Stimulated activated CD8-positive, alpha-beta memory T cell treated with anti-CD3 and anti-CD28 coated beads, Interleukin-4, amount 100 ng/mL, for 1 hour (primary cell): ENCODE results near the gene ZNF280B.
"Not testable (repeated sequence)": the region's sequence is repeated elsewhere in the genome, so short reads cannot be mapped to it uniquely, and the experiment has no call there.

Experiments
- DNase-seq, 2 donors: peaks; one replicate each; pipeline ENCODE4 v3.0.0-alpha.2; 2020; ENCODE audit warnings: low read depth in 2 of 2, low spot score in 1 of 2

Gene ZNF280B

DNA sequence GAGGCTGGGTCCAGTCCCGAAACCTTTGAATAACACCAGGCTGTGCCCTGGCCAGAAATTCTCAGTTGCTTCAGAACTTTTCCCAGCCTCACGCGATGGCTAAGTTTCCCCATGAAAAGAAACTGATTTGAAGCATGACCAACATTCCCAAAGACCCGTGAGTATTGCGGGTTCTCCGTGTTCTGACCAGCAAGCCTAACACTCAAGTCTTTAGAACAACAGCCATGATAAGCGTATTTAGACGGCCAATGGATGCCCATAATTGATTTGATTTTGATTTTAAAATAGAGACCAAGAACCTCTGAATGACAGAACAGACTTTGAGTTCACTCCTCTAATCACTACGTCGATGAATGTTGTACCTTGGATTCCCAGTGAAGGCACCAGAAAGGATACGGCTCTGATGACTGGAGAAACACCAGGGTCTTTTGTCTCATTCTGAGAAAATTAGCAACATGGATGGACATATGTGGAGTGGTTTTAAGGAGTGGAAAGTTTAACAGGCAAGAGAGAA is 43.9 kb downstream of the ZNF280B start:
- DNase-seq: no peak

DNA sequence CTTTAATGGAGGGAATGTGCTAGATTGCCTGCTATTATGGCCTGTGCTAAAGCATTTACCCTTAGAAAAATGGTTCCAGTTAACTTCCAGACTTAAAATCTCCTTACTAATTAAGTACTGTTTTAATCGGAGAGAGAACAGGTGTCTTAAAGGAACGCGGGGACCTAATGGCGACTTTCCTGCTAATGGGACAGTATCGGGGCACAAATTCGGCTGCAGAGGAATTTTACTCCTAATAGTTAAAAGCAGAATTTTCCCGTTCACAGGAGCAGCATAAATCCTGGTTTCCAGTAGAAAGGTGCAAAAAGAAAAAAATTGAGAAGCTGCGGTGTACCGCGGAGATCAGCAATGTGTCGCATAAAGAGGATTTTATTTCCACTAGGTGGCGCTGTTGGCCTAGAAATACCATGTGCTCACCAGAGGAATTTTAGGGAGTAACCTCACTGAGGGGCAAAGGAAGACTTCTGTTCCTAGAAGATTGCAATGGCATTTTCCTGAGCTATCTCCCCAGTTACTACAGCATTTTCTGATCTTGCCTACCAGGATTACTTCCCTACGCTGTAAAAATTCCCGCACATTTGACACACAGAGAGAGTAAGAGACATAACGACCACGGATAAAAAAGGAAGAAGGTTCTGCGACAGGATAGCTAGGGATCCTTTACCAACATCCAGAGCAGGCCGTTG is 44.5 kb downstream of the ZNF280B start:
- DNase-seq: peak in 1 of 2 donors; percentile 14

GRCh38 chr22:22462813-22463567 is 45.6 kb downstream of the ZNF280B start:
- DNase-seq: no peak

DNA sequence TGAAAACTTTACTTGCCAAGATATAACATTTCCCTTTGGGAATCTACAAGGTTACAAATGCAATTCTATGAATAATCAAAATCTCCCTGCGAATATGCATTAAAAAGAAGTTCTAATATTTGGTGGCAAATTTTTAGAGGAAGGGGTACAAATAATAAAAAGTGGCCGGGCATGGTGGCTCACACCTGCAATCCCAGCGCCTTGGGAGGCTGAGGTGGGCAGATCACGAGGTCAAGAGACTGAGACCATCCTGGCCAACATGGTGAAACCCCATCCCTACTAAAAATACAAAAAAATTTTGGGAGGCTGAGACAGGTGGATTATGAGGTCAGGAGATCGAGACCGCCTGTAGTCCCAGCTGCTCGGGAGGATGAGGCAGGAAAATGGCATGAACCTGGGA is 47.0 kb downstream of the ZNF280B start:
- DNase-seq: no peak

- no peak for DNase-seq
Measured at GRCh38 chr22:22461111-22461510, 47.4 kb downstream of the ZNF280B start.

DNA sequence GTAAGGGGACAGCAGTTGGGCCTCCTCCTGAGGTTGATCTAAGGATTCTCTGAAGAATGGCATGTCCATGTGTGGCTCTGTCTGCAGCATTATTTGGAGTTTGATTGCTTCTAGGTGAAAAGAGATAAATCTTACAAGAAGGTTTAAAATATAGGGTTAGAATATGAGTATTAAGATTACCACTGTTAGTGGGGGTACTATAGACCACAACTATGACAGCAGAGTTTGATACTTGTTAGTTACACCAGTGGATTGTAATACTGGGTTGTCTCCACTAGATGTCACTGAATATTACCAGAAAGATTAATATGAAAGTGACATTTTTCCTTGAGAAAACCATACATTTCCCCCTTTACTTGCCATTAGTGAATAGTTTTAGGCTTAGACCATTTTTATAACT is 47.9 kb downstream of the ZNF280B start:
- DNase-seq: no peak

DNA sequence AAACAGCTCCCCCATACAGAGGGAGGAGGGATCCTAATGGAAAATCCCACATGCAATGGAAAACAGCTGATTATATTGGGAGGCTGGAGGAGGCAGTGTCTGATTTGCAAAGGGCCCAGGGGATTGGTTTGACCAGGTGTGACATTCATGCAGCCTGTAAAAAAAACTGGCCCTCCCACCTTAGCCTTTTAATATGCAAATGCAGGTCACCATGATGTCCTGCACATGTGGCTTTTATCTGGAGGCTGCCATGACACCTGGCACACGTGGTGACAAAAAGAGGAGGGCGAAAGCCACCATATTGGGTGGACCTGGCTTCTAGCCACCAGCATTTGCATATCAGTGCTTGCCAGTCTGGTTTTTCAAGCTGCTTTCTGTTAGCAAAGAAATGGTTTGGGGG is 48.5 kb downstream of the ZNF280B start:
- DNase-seq: no peak

DNA sequence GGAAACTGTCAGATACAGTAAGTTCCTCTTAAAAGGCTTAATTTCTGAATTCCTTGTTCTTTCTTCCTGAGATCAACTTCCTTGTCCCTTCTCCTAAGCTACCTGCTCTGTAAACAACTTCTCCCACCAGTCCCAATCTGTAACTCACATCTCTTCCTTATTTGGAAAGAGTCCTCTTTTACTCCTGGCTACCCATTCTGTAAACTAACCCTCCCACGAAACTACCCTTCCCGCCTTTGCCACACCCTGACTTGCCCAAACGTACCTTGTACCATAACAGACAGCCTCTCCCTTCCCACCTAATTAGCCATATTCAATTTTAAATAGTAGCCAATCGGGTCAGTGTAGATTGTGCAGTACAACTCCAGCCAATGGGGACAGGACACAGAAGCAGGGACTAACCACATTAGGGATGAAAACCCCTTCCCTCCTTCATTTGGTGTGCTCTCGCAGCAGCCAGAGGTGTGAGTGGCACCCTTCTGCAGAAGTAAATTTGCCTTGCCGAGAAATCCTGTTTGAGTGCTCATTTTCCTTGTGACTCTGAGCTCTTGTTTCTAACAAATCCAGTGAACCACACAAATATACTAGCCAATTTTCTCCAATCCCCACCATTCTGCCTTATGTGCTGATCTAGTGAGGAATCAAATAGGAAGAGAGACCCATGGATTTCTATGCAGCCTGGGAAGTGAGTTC is 49.5 kb downstream of the ZNF280B start:
- no peak for DNase-seq

DNA sequence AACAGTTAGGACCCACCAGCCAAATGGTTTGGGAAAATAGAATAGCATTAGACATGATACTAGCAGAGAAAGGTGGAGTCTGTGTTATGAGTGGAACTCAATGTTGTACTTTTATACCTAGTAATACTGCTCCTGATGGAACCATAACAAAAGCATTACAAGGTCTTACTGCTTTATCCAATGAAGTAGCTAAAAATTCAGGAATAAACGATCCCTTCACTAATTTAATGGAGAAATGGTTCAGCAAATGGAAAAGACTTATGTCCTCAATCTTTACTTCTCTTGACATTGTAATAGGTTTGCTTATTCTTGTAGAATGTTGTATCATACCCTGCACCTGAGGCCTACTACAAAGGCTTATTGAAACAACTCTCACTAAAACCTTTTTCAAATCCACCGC is 50.2 kb downstream of the ZNF280B start:
- no peak for DNase-seq

GRCh38 chr22:22454997-22455396 is 53.5 kb downstream of the ZNF280B start:
- DNase-seq: no peak

DNA sequence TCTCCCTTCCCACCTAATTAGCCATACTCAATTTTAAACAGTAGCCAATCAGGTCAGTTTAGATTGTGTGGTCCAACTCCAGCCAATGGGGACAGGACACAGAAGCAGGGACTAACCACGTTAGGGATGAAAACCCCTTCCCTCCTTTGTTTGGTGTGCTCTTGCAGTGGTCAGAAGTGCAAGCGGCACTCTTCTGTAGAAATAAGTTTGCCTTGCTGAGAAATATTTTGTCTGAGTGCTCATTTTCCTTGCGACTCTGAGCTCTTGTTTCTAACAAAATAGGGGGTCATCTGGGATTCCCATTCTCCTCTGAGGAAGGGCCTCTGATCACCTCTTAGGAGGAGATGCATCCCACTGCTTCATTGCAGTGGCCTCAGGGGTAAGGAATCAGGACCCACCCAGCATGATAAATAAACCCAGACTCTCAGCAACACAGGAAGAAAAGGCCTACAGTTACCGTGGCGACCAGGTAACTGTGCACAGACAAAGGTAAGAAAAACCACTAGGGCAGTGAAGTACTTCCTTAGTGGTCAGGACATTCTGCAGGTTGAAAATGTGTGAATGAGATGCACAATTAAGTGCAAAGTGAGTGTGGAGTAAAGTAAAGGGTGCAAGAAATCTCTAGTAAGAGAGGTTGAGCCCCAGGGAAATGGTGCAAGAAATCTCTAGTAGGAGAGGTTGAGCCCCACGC is 55.4 kb downstream of the ZNF280B start:
- no peak for DNase-seq

DNA sequence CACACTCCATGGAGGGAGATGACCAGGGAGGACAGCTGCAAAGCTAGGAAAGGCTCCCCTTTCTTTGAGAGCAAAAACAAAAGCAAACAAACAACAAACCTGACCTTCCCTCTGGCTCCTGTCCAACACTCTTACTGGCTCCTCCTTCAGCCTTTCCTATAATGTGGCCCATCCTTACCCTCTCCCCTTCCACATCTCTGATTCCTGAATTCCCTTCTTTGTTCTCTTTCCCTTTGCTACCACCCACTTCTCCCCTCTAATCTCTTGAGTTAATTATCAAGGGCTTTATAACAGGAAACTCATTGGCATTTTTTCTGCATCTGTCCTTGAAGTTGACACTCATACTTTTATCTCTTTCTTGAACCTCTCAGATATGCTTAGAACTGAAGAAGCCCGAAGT is 56.3 kb downstream of the ZNF280B start:
- no peak for DNase-seq

DNA sequence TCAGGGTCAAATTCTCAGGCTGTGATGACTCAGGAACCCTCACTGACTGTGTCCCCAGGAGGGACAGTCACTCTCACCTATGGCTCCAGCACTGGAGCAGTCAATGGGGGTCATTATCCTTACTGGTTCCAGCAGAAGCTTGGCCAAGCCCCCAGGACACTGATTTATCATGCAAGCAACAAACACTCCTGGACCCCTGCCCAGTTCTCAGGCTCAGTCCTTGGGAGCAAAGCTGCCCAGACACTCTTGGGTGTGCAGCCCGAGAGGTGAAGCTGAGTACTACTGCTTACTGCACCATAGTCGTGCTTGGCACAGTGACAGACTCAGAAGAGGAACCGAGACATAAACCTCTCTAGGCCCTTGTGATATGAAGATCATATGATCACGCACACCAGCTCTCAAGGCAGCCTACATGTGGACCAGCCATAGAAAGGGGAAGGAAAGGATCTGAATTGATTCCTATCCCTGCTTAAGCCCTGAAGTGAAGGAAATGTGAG is 58.2 kb downstream of the ZNF280B start:
- no peak for DNase-seq

- no peak for DNase-seq
Measured at GRCh38 chr22:22449819-22450218, 58.7 kb downstream of the ZNF280B start.

DNA sequence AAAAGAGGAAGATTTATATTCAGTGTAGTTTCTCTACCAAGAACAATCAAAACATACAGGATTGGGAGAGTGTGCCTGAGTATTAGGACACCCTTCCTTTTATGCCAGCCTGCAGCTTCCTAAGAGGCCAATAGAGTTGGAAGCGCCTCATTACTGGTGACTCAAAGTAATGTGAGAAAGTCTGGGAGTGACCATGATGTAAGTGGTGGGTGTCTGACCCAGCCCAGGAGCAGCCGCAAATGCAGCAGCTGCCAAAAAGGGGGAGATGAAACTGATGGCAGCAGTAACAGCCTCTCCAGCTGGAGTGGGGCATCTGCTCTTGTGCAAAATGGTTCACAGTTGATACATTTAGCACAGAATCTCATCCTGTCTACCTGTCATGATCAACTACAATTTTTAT is 62.0 kb downstream of the ZNF280B start:
- no peak for DNase-seq

GRCh38 chr22:22444007-22444589 is 64.4 kb downstream of the ZNF280B start:
- not testable (repeated sequence) for DNase-seq

GRCh38 chr22:22442928-22443709 is 65.4 kb downstream of the ZNF280B start:
- no peak for DNase-seq

DNA sequence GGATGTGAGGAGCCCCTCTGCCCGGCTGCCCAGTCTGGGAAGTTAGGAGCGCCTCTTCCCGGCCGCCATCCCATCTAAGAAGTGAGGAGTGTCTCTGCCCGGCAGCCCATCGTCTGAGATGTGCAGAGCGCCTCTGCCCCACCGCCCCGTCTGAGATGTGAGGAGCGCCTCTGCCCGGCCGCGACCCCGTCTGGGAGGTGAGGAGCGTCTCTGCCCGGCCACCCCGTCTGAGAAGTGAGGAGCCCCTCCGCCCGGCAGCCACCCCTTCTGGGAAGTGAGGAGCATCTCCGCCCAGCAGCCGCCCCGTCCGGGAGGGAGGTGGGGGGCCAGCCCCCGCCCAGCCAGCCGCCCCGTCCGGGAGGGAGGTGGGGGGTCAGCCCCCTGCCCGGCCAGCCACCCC is 66.9 kb downstream of the ZNF280B start:
- DNase-seq: not testable (repeated sequence)

- no peak for DNase-seq
Measured at GRCh38 chr22:22440188-22440587, 68.4 kb downstream of the ZNF280B start.
